ENCODE measurements around the gene SMYD4.
A peak's percentile ranks its signal among the peaks of the same experiment; 100 is the strongest.
"Not testable (repeated sequence)": the region's sequence is repeated elsewhere in the genome, so short reads cannot be mapped to it uniquely, and the experiment has no call there.

Gene SMYD4

DNA sequence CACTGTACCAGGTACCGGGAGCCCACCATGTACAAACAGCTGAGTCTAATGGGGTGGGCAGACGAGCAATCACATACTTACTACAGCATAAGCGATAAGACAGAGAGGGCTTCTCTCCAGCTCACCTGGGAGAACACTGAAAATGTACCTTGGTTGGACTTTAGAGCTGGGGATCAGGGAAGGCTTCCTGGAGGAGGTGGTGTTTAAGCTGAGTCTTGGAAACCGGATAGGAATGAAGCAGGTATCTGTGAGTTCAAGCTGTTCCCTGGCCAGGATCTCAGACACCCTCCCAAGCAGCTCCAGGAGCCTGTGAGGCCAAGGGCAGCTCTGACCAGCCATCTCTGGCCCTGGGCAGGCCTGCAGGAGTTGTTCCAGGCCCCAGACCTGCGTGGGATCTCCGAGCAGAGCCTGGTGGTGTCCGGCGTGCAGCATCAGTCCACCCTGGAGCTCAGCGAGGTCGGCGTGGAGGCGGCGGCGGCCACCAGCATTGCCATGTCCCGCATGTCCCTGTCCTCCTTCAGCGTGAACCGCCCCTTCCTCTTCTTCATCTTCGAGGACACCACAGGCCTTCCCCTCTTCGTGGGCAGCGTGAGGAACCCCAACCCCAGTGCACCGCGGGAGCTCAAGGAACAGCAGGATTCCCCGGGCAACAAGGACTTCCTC lies 75.8 kb downstream of the SMYD4 start:
- DNase-seq = no peak

- DNase-seq = peak; percentile 76
Observed at GRCh38 chr17:1752425-1753262, 77.1 kb downstream of the SMYD4 start.

DNA sequence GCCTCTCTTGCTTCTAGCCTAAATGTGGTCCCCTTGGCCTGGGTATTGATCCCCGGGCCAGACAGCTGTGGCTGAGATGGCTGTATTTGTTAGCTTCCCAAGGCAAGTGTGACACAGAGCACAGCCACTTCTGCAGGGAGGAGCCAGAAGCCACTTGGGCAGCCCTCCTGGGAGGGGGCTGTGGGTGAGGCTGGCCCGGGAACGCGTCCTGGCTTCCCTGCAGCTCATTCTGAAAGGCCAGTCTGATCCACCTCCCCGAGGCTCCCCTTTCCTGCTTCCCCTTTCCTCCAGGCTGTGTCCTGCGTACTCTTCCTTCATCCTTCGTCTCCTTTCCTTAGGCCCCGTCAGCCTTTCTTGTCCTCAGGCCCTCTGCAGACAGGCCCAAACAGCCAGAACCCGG lies 79.1 kb downstream of the SMYD4 start:
- no peak for DNase-seq

DNA sequence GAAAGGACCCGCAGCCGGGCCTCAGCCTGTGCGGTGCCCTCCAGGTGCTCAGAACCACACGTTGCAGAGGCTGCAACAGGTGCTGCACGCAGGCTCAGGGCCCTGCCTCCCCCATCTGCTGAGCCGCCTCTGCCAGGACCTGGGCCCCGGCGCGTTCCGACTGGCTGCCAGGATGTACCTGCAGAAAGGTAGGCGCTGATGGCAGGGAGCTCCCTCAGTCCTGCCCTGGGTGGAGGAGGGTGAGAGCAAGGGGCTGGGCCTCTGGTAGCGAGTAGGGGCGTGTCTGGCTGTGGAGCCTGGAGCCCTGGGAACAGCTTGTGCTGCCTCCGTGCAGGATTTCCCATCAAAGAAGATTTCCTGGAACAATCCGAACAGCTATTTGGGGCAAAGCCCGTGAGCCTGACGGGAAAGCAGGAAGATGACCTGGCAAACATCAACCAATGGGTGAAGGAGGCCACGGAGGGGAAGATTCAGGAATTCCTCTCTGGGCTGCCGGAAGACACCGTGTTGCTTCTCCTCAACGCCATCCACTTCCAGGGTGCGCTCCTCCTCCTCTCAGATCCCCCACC lies 82.6 kb downstream of the SMYD4 start:
- no peak for DNase-seq

DNA sequence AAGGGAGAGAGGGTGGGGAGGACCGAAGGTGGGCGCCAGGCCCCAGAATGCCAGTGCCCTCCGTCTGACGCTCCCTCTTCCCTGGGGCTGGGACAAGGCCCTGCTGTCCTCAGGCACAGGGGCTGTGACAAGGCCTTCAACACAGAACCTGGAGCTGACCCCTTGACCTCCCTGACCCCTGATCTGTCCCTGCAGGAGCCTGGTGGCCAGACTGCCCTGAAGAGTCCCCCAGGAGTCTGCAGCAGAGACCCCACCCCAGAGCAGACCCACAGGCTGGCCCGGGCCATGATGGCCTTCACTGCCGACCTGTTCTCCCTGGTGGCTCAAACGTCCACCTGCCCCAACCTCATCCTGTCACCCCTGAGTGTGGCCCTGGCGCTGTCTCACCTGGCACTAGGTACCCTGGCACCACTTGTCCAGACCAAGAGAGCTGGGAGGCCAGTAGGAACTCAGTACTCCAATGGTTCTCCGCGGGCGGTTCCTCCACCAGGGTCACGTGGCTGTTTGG lies 84.1 kb downstream of the SMYD4 start:
- no peak for DNase-seq

- no peak for DNase-seq
Observed at GRCh38 chr17:1744551-1745512, 84.9 kb downstream of the SMYD4 start.

- DNase-seq = no peak
Observed at GRCh38 chr17:1743088-1743439, 86.6 kb downstream of the SMYD4 start.

DNA sequence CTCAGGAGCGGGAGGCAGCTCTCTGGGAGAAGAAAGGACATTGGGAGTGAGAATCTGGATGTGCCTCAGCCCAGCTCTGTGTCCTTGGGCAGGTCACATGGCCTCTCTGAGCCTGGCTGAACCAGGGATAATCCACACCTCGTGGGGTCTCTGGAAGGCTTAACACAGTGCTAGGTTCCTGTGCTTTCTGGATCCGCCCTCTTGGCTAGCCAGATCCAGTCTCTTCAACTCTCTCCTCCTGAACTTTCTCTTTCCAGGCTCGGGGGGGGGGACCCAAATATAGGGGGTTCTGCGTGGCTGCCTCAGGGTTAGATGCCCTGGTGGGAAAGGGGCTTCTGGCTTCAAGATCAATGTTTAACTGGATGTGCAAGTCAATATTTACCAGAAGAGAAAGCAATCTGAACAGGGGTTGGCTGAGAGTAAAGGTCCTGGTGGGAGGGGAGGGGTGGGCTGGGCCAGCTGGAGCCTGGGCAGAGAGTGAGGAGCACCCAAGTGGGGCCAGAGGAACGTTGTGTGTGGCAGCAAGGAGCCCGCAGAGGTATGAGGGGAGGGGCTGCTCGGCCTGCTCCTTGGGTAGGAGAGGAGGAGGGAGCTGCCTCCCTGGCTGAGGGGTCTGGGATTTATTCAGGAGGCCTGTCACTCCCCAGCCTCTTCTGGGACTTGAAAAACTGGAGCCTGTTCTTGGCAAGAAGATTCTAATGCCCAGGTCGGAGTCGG lies 87.2 kb downstream of the SMYD4 start, which contains the start of gene SERPINF2:
TSS of gene SERPINF2 (plus strand) at position 501 of the 717 bp plus-strand sequence. CDS start 2,125 bp downstream, outside the sequence.
- no peak for DNase-seq

DNA sequence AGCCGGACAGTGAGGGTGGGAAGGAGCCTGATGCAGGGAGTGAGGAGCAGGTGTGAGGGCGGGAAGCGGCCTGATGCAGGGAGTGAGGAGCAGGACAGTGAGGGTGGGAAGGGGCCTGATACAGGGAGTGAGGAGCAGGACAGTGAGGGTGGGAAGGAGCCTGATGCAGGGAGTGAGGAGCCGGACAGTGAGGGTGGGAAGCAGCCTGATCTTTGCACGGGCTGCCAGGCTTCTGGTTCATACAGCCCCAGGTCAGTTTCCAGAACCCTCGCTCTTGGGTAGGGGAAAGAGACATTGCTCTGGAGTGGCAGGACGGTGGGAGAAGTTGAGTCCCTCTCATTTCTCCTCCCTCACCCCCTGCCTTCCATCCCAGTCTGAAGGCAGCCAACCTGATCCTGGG lies 87.8 kb downstream of the SMYD4 start:
- DNase-seq = not testable (repeated sequence)

DNA sequence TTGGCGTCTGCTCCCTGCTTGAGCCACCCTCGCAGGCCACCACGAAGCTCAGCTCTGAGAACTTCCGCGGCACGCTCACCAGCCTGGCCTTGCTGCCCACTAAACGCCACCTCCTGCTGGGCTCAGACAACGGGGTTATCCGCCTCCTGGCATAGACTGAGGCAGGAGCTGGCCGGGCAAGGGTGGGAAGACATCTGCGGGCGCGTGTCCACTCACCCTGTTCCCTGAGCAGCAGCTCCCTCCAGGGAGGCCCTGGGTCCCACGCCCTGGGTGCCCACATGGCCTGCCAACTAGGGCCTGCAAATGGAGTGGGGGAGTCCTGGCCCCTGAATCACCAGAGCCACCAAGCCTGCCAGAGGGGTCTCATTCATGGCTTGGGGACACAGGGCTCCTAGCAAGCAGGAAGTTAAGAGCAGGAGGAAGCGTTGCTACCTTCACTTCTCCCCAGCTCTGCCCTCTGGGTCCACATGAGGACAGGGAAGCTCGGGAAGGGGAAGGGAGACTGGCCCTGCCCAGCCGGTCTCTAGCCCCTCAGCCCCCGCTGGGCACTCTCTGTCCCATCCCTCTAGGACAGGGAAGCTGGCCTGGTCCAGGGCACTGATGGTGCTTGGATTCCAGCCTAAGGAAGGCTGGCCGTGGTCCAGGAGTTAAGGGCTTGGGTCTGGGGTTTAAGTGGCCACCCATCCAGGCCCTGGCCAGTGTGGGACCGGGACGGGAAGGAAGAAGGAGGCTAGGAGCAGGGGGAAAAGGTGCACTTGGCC lies 92.0 kb downstream of the SMYD4 start:
- no peak for DNase-seq

GRCh38 chr17:1736348-1737281 lies 93.1 kb downstream of the SMYD4 start:
- DNase-seq = no peak

GRCh38 chr17:1735834-1736347 lies 93.8 kb downstream of the SMYD4 start:
- no peak for DNase-seq

GRCh38 chr17:1735418-1735817 lies 94.3 kb downstream of the SMYD4 start:
- no peak for DNase-seq

- no peak for DNase-seq
Observed at GRCh38 chr17:1733759-1734158, 95.9 kb downstream of the SMYD4 start.

- no peak for DNase-seq
Observed at GRCh38 chr17:1732833-1733321, 96.8 kb downstream of the SMYD4 start.

- no peak for DNase-seq
Observed at GRCh38 chr17:1732241-1732832, 97.4 kb downstream of the SMYD4 start.

DNA sequence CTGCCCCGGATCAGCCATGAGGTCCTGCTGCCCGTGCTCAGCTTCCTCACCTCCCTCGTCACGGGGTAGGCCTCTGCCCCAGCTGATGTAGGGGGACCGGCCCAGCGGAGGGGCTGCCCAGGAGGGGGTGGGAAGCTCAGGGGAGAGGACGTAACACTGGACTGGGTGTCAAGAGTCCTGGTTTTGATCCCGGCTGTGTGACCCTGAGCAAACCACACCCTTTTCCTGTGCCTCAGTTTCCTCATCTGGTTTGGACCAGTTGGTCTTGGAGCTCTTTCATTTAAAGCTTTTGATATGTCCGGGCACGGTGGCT lies 98.6 kb downstream of the SMYD4 start:
- DNase-seq = no peak

- no peak for DNase-seq
Observed at GRCh38 chr17:1730326-1731193, 99.1 kb downstream of the SMYD4 start.
